GM18507 (cell line): ENCODE measurements around the gene C1QTNF3.
A peak's percentile ranks its signal among the peaks of the same experiment; 100 is the strongest.
"Not testable (repeated sequence)": the region's sequence is repeated elsewhere in the genome, so short reads cannot be mapped to it uniquely, and the experiment has no call there.

Source experiments
- DNase-seq: peaks from one replicate; pipeline ENCODE4 v3.0.0; 2011; ENCODE audit warnings: low read depth; ENCODE audit not compliant: insufficient read length; ENCODE audit errors: extremely low spot score
- FAIRE-seq: peaks from 2 replicates; lab custom pipeline; 2011; peaks lifted over from hg19 to GRCh38; lab: Jason Lieb, UNC

Gene C1QTNF3

GRCh38 chr5:34030585-34030984, 12.4 kb downstream of the C1QTNF3 start:
- FAIRE-seq, DNase-seq: not testable (repeated sequence)

- DNase-seq (no peak), FAIRE-seq (no peak)
Observed at GRCh38 chr5:34030048-34030447, 13.0 kb downstream of the C1QTNF3 start.

GRCh38 chr5:34028349-34028748, 14.7 kb downstream of the C1QTNF3 start:
- FAIRE-seq, result no peak
- DNase-seq, result no peak

- no peak for DNase-seq
- no peak for FAIRE-seq
Observed at GRCh38 chr5:34026089-34026761, 16.8 kb downstream of the C1QTNF3 start.

- DNase-seq (no peak), FAIRE-seq (peak; percentile 86)
Observed at GRCh38 chr5:34022121-34022705, 20.8 kb downstream of the C1QTNF3 start.

- FAIRE-seq (no peak), DNase-seq (no peak)
Observed at GRCh38 chr5:34021334-34021733, 21.7 kb downstream of the C1QTNF3 start.

GRCh38 chr5:34020726-34021125, 22.3 kb downstream of the C1QTNF3 start:
- FAIRE-seq (no peak), DNase-seq (no peak)

- no peak for FAIRE-seq
- no peak for DNase-seq
Observed at GRCh38 chr5:34017254-34017653, 25.8 kb downstream of the C1QTNF3 start.

- FAIRE-seq (no peak), DNase-seq (no peak)
Observed at GRCh38 chr5:34016750-34017149, 26.3 kb downstream of the C1QTNF3 start.

- DNase-seq, result no peak
- no peak for FAIRE-seq
Observed at GRCh38 chr5:34016222-34016621, 26.8 kb downstream of the C1QTNF3 start.

GRCh38 chr5:34015120-34015822, 27.7 kb downstream of the C1QTNF3 start:
- DNase-seq (no peak), FAIRE-seq (no peak)

- DNase-seq (no peak), FAIRE-seq (no peak)
Observed at GRCh38 chr5:34014626-34015025, 28.4 kb downstream of the C1QTNF3 start.

GRCh38 chr5:34013547-34013946, 29.5 kb downstream of the C1QTNF3 start:
- FAIRE-seq (no peak), DNase-seq (no peak)

- DNase-seq (no peak), FAIRE-seq (no peak)
Observed at GRCh38 chr5:34012791-34013190, 30.2 kb downstream of the C1QTNF3 start.

GRCh38 chr5:34011536-34011935, 31.5 kb downstream of the C1QTNF3 start:
- DNase-seq (no peak), FAIRE-seq (no peak)

GRCh38 chr5:34010146-34010545, 32.9 kb downstream of the C1QTNF3 start:
- not testable (repeated sequence) for FAIRE-seq, DNase-seq

GRCh38 chr5:34009610-34010009, 33.4 kb downstream of the C1QTNF3 start:
- DNase-seq (no peak), FAIRE-seq (no peak)

GRCh38 chr5:34008802-34009201, 34.2 kb downstream of the C1QTNF3 start:
- FAIRE-seq, result no peak

GRCh38 chr5:34007621-34008600, 35.1 kb downstream of the C1QTNF3 start, which contains the start of gene AMACR:
Gene AMACR (minus strand): TSS chr5:34008050. CDS start chr5:34008019, 31 bp downstream.
- DNase-seq, result peak; percentile 93
- peak; percentile 86 for FAIRE-seq

More at GRCh38 chr5:34008802-34009201, 34.2 kb downstream of the C1QTNF3 start:
- no peak for DNase-seq
